HG03442 (cell line): ENCODE results near the gene DNAJB11.
"Not testable (repeated sequence)": the region's sequence is repeated elsewhere in the genome, so short reads cannot be mapped to it uniquely, and the experiment has no call there.

Experiments used
- ATAC-seq: cut with Tn5 transposase; IDR thresholded peaks from one replicate; pipeline ENCODE4 v1.9.1; 2021; ENCODE audit warnings: mild to moderate bottlenecking, moderate library complexity; ENCODE audit not compliant: unreplicated experiment

Gene DNAJB11

DNA sequence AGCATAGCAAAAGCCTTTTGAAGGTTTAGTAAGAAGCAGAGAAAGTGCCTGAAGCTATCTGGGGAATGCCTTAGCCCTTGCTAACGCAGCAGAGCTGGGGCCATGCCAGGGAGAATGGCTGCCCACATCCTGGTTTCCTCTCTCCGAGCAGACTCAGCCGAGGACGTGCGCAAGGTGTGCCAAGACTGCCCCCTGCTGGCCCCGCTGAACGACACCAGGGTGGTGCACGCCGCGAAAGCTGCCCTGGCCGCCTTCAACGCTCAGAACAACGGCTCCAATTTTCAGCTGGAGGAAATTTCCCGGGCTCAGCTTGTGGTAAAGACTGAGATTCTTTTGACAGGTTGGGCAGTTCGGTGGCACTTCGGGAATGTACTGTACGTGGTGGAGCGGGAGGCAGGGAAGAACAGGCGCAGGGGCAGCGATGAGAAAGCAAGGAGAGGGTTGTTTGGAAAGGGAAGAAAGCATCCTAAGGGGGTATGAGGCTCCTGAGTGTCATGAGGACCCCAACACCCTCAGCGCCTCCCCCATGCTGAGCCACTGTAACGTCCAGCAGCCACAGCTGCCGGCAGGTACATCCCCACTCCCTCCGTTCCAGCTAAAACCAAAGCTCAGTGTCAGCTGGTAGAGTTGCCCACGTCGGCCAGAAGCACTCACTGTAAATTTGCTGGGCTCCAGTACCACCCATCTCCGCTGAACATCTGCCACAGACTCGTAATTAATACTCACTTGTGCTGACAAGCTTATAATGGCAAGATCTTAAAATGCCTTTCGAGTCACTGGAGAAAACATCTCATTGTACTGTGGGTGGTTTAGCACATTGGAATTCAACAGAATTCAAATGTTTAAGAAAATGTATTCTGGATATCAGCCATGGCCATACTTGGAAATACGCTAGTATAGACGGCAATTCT lies 46.8 kb downstream of the DNAJB11 start:
- ATAC-seq: peak; percentile 95

- no peak for ATAC-seq
Observed at GRCh38 chr3:186618318-186618938, 47.9 kb downstream of the DNAJB11 start.

- ATAC-seq: no peak
Observed at GRCh38 chr3:186619787-186620212, 49.3 kb downstream of the DNAJB11 start.

GRCh38 chr3:186620213-186621092 lies 49.9 kb downstream of the DNAJB11 start:
- ATAC-seq: no peak

GRCh38 chr3:186621894-186622650 lies 51.6 kb downstream of the DNAJB11 start:
- ATAC-seq: no peak

GRCh38 chr3:186622651-186623310 lies 52.3 kb downstream of the DNAJB11 start:
- no peak for ATAC-seq

- no peak for ATAC-seq
Observed at GRCh38 chr3:186624598-186624997, 54.1 kb downstream of the DNAJB11 start.

GRCh38 chr3:186625600-186626042 lies 55.1 kb downstream of the DNAJB11 start:
- ATAC-seq: no peak

- ATAC-seq: no peak
Observed at GRCh38 chr3:186626254-186626847, 55.8 kb downstream of the DNAJB11 start.

- ATAC-seq: no peak
Observed at GRCh38 chr3:186627852-186628414, 57.4 kb downstream of the DNAJB11 start.

- no peak for ATAC-seq
Observed at GRCh38 chr3:186628756-186629155, 58.2 kb downstream of the DNAJB11 start.

DNA sequence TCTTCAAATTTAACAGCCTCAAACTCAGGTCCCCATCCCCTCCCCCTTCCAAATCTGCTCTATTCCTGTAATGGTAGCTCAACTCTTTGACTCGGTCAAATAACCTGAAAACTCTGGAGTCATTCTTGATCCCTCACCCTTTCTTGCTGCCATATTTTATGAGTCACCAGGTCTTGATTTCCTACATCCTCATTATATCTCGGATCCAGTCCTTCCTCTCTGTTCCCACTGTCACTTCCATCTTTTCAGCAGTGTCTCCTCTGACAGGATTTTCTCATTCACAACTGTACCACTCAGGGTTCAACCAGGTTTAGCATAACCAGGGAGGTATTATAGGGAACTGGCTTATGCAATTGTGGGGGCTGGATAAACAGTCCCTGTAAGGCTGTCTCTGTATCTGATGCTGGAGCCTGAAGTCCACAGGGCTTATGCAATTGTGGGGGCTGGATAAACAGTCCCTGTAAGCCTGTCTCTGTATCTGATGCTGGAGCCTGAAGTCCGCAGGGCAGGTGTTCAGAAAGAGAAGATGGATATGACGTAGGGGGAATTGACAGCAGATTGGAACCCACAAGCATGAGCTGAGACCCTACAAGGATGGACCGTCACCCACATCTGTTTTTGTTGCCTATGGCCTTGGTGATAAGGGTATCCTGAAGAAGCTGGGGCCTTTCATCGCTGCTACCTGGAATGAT lies 60.6 kb downstream of the DNAJB11 start:
- no peak for ATAC-seq

DNA sequence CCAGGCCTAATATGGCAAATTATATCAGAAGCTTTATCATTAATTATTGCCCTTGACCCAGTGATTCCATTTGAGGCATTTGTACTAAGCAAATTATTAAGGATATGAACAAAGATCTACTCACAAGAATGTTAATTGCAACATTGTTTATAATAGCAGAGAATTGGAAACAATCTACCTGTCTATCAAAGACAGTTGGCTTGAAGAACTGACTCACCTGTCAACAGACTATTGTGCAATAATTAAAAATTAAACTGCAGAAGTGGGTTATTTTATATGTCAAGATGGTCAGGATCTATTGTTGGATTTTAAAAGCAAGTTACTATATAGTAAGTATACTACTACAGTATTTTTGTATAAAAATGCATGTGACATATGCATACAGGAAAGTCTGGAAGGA lies 63.0 kb downstream of the DNAJB11 start:
- no peak for ATAC-seq

- ATAC-seq: not testable (repeated sequence)
Observed at GRCh38 chr3:186634207-186634606, 63.7 kb downstream of the DNAJB11 start.
